KOPT-K1 (cell line): ENCODE data around the gene VPS33A.

ENCODE experiments used
- H3K27ac ChIP-seq: fragments of 200-600 bp; sonication (generic); 2 replicates; pipeline ENCODE4 v1.5.1; 2016; ENCODE audit warnings: antibody characterized with exemption, mild to moderate bottlenecking, low read depth, low read length; ENCODE audit not compliant: poor library complexity, severe bottlenecking
- H3K36me3 ChIP-seq: fragments of 200-600 bp; sonication (generic); 2 replicates; pipeline ENCODE4 v1.5.1; 2017; ENCODE audit warnings: antibody characterized with exemption, mild to moderate bottlenecking, low read length, moderate library complexity; ENCODE audit not compliant: insufficient read depth
- H3K9me3 ChIP-seq: fragments of 200-600 bp; sonication (generic); 2 replicates; pipeline ENCODE4 v1.5.1; 2017; ENCODE audit warnings: antibody characterized with exemption, low read length, mild to moderate bottlenecking; ENCODE audit not compliant: insufficient read depth, poor library complexity, severe bottlenecking

Gene VPS33A

GRCh38 chr12:122230798-122231197 is 35.5 kb downstream of the VPS33A start:
- H3K27ac ChIP-seq, result no peak overlapping the region
- no peaks in the 10 kb centered on the region for H3K9me3 ChIP-seq
- peaks cover 66% of the 10 kb centered on the region for H3K36me3 ChIP-seq

GRCh38 chr12:122228092-122228491 is 38.2 kb downstream of the VPS33A start:
- Histone ChIP-seq H3K36me3 (peaks cover 53% of the 10 kb centered on the region), H3K27ac (peak overlapping the region; percentile 38), H3K9me3 (no peaks in the 10 kb centered on the region)

GRCh38 chr12:122227341-122227740 is 39.0 kb downstream of the VPS33A start:
- peaks cover 54% of the 10 kb centered on the region for H3K36me3 ChIP-seq
- H3K9me3 ChIP-seq, result no peaks in the 10 kb centered on the region
- peak overlapping the region; percentile 38 for H3K27ac ChIP-seq

GRCh38 chr12:122226366-122227125 is 39.7 kb downstream of the VPS33A start:
- Histone ChIP-seq H3K36me3 (peaks cover 53% of the 10 kb centered on the region), H3K9me3 (no peaks in the 10 kb centered on the region), H3K27ac (no peak overlapping the region)

GRCh38 chr12:122225683-122226365 is 40.5 kb downstream of the VPS33A start, which contains the start of gene DIABLO:
Gene DIABLO, minus strand, starts transcription at chr12:122226052. Its CDS starts 38 bp downstream, at chr12:122226014.
- Histone ChIP-seq H3K27ac (peak within 1 kb of the TSS; percentile 78), H3K36me3 (peaks cover 53% of the 10 kb centered on the region), H3K9me3 (no peaks in the 10 kb centered on the region)

GRCh38 chr12:122216445-122216844 is 49.8 kb downstream of the VPS33A start:
- Histone ChIP-seq H3K36me3 (peaks cover 98% of the 10 kb centered on the region), H3K27ac (no peak overlapping the region), H3K9me3 (no peaks in the 10 kb centered on the region)

- Histone ChIP-seq H3K9me3 (no peaks in the 10 kb centered on the region), H3K27ac (no peak overlapping the region), H3K36me3 (peaks cover 98% of the 10 kb centered on the region)
Measured at GRCh38 chr12:122215771-122216170, 50.5 kb downstream of the VPS33A start.

- no peak overlapping the region for H3K27ac ChIP-seq
- H3K9me3 ChIP-seq, result no peaks in the 10 kb centered on the region
- peaks cover 77% of the 10 kb centered on the region for H3K36me3 ChIP-seq
Measured at GRCh38 chr12:122208073-122208820, 58.0 kb downstream of the VPS33A start.

GRCh38 chr12:122207391-122207790 is 58.9 kb downstream of the VPS33A start:
- peaks cover 68% of the 10 kb centered on the region for H3K36me3 ChIP-seq
- no peaks in the 10 kb centered on the region for H3K9me3 ChIP-seq
- no peak overlapping the region for H3K27ac ChIP-seq

GRCh38 chr12:122206976-122207375 is 59.3 kb downstream of the VPS33A start:
- Histone ChIP-seq H3K9me3 (no peaks in the 10 kb centered on the region), H3K36me3 (peaks cover 64% of the 10 kb centered on the region), H3K27ac (no peak overlapping the region)

GRCh38 chr12:122206111-122206881 is 60.0 kb downstream of the VPS33A start:
- H3K9me3 ChIP-seq, result no peaks in the 10 kb centered on the region
- no peak overlapping the region for H3K27ac ChIP-seq
- peaks cover 57% of the 10 kb centered on the region for H3K36me3 ChIP-seq

- Histone ChIP-seq H3K36me3 (peaks cover 47% of the 10 kb centered on the region), H3K27ac (no peak overlapping the region), H3K9me3 (no peaks in the 10 kb centered on the region)
Measured at GRCh38 chr12:122205053-122205925, 61.0 kb downstream of the VPS33A start.

- no peaks in the 10 kb centered on the region for H3K9me3 ChIP-seq
- H3K27ac ChIP-seq, result no peak overlapping the region
- peaks cover 38% of the 10 kb centered on the region for H3K36me3 ChIP-seq
Measured at GRCh38 chr12:122204167-122205052, 61.9 kb downstream of the VPS33A start.
